B cell (primary cell): ENCODE data around the gene MCF2L.

Source experiments
- EZH2 ChIP-seq: IDR thresholded peaks from 2 replicates; pipeline ENCODE4 v1.6.1; 2012; ENCODE audit warnings: borderline replicate concordance, low read depth, mild to moderate bottlenecking, moderate library complexity, low read length; ENCODE audit not compliant: insufficient read depth, poor library complexity, severe bottlenecking
- TF ChIP-seq, protein P1 (sequence below): fragments of 200-600 bp; IDR thresholded peaks from one replicate; pipeline ENCODE4 v1.8.0; 2022; ENCODE audit warnings: antibody characterized with exemption, mild to moderate bottlenecking

DNA sequence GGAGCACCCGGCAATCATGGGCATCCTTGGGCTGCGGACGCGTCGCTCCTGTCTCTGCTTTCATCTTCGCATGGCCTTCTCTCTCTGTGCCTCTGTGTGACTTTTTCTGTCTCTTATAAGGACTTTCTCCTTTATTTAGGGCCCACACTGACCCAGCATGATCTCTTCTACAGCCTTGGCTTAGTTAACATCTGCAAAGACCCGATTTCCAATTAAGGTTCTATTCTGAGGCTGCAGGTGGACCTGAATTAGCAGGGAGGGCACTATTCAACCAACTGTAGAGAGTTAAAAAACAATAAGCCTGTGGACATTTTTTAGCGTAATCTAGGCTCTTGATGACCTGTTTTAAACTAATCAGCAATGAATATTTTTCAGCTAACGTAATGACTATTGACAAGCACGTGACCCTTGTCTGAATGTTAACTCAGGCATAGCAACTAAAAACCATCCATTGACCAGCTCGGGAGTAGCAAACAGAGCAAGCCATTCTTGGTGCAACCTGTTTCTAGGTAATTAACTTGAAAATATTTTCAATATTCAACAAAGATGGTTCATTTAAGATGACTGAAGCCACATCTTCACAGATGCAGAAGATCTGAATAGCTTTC, 168.8 kb downstream of the MCF2L start:
- TF ChIP-seq EZH2, result no peak
- TF ChIP-seq, protein P1, sequence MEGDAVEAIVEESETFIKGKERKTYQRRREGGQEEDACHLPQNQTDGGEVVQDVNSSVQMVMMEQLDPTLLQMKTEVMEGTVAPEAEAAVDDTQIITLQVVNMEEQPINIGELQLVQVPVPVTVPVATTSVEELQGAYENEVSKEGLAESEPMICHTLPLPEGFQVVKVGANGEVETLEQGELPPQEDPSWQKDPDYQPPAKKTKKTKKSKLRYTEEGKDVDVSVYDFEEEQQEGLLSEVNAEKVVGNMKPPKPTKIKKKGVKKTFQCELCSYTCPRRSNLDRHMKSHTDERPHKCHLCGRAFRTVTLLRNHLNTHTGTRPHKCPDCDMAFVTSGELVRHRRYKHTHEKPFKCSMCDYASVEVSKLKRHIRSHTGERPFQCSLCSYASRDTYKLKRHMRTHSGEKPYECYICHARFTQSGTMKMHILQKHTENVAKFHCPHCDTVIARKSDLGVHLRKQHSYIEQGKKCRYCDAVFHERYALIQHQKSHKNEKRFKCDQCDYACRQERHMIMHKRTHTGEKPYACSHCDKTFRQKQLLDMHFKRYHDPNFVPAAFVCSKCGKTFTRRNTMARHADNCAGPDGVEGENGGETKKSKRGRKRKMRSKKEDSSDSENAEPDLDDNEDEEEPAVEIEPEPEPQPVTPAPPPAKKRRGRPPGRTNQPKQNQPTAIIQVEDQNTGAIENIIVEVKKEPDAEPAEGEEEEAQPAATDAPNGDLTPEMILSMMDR, result no peak
